Stomach smooth muscle (tissue), 2 donors: ENCODE data around the gene FGFR3.

Experiments
- H3K27ac ChIP-seq: one replicate; pipeline ENCODE4 v1.7.0; 2013; ENCODE audit warnings: mild to moderate bottlenecking, low read length, inconsistent platforms
- H3K27me3 ChIP-seq, 2 donors: one replicate each; pipeline ENCODE4 v1.7.0; 2013; ENCODE audit warnings: low read length in 2 of 2; ENCODE audit not compliant: insufficient read depth in 2 of 2, control insufficient read depth in 1 of 2
- H3K36me3 ChIP-seq, 2 donors: one replicate each; pipeline ENCODE4 v1.7.0; 2013; ENCODE audit warnings: low read length in 2 of 2; ENCODE audit not compliant: control insufficient read depth in 2 of 2, insufficient read depth in 2 of 2
- H3K4me1 ChIP-seq: one replicate; pipeline ENCODE4 v1.7.0; 2013; ENCODE audit warnings: low read length; ENCODE audit not compliant: control insufficient read depth, insufficient read depth
- H3K4me3 ChIP-seq, 2 donors: one replicate each; pipeline ENCODE4 v1.7.0; 2013; ENCODE audit warnings: low read length in 2 of 2
- H3K9ac ChIP-seq, 2 donors: one replicate each; pipeline ENCODE4 v1.7.0; 2013; ENCODE audit warnings: low read length in 2 of 2, mild to moderate bottlenecking in 1 of 2
- H3K9me3 ChIP-seq, 2 donors: one replicate each; pipeline ENCODE4 v1.7.0; 2013; ENCODE audit warnings: low read length in 2 of 2; ENCODE audit not compliant: control insufficient read depth in 2 of 2
- donor health status: healthy.
- donor health status: Pancreatic carcinoma.

Gene FGFR3

DNA sequence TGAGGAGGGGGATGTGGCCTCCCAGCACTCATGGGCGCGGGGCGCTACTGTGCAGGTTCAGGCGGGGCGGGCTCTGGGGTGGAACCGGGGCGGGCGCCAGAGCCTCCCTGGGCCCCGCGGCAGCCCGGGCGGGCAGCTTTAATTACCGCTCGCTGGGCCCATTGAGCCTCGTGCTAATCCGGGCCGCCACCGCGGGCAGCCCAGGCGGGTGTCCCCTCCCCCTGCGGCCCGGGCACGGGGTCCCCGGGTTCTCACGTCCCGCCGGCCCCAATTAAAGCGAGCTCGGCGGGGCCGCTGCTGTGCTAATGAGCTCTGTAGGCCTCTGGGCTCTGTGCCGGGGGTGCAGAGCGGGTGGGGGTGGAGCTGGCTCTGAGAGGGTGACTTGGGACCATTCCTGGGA lies 22.8 kb upstream of the FGFR3 start:
- no peaks in the 10 kb centered on the region for H3K36me3 ChIP-seq
- no peaks in the 10 kb centered on the region for H3K4me1 ChIP-seq
- H3K9ac ChIP-seq: no peak overlapping the region
- no peaks in the 10 kb centered on the region for H3K9me3 ChIP-seq
- peaks cover 8 to 18% of the 10 kb centered on the region in 2 donors for H3K27me3 ChIP-seq
- no peak overlapping the region for H3K27ac ChIP-seq
- H3K4me3 ChIP-seq: no peak overlapping the region

DNA sequence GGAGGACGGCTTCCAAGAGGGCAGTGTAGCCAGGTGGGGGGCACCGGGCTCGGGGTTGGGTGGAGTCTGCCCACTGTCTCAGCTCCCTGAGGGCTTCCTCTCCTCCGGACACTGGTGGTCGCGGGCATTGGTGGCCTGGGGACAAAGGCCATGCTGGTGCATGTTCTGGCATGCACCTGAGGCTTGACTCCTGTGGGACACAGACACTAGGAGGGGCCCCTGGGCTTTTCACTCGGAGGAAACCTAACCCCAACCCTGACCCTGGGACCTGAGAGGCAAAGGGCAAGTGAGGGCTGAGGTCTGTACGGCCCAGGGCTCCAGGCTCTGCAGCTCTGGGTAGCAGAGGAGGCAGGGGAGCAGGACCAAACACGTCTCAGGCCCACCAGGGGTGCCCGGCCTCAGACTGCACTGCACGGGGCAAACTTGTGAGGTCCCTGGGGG lies 22.3 kb upstream of the FGFR3 start:
- Histone ChIP-seq H3K4me1 (no peaks in the 10 kb centered on the region), H3K36me3 (no peaks in the 10 kb centered on the region), H3K9ac (no peak overlapping the region), H3K27me3 (peaks cover 8 to 18% of the 10 kb centered on the region in 2 donors), H3K27ac (no peak overlapping the region), H3K9me3 (no peaks in the 10 kb centered on the region), H3K4me3 (no peak overlapping the region)

DNA sequence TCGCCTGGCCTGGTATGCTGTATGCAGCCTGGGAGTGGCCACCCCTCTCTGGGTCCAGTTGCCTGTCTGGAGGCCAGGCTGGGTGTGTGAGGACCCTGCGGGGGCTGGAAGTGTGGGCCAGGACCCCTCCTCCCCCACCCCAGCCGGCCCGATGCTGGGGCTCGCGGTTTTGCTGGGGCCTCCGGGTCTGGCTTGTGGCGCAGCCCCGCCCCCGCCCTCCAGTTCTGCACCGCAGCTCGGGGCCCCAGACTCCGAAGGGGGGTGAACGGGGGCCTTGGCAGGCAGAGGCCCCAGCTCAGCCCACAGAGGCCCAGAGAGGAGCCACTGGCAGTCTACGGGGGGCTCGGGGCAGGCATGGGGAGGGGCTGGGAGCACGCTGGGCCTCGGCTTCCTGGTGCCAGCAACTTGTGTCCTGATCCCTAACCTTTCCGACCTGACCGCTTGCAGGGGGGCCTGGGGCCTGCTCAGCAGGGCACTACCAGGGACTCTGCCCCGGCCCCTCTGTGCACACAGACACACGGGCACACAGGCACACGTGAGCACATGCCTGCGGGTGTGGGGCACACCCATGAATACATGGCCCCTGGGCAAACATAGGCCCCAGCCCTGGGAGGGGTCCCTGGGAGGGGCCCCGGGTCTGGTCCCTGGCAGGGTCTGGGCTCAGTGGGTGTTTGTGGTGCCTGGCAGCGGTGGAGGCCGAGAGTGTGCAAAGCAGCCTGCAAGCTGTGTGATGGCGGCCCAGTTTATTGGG lies 21.4 kb upstream of the FGFR3 start:
- Histone ChIP-seq H3K27me3 (peaks cover 8 to 18% of the 10 kb centered on the region in 2 donors), H3K9ac (no peak overlapping the region), H3K9me3 (no peaks in the 10 kb centered on the region), H3K4me1 (no peaks in the 10 kb centered on the region), H3K27ac (no peak overlapping the region), H3K36me3 (no peaks in the 10 kb centered on the region), H3K4me3 (no peak overlapping the region)

DNA sequence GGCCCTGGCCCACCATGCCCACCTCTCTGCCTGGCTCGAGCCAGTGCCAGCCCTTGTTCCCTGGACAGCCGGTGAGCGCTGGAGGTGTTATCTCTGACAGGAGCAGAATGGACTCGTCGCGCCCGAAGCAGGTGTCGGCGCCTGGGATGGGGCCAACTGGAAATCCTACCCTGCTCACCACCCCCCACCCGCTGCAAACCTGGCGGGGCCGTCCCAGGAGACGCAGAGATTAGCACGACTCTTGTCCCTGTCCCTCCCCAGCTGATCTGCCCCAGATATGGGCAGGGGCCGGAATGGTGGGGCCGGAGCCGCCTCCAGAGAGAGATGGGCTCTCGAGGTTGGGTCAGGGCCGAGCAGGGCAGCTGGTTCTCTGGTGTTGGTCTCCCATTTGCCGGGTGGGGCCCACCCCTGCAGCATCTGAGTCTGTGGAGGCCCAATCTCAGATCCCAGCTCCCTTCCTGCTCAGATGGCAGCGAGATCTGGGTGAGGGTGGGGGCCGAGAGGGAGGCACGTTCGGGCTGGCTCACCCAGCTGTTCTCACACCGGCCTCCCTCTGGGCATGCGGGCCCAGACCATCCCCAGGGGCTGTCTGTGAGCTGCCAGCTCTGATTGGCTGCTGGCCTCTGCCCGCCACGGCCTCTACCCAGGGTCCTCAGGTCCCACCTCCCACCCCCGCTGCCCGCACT lies 20.1 kb upstream of the FGFR3 start:
- Histone ChIP-seq H3K27me3 (peaks cover 6 to 18% of the 10 kb centered on the region in 2 donors), H3K9ac (no peak overlapping the region), H3K9me3 (no peaks in the 10 kb centered on the region), H3K4me1 (no peaks in the 10 kb centered on the region), H3K27ac (no peak overlapping the region), H3K4me3 (no peak overlapping the region), H3K36me3 (no peaks in the 10 kb centered on the region)

DNA sequence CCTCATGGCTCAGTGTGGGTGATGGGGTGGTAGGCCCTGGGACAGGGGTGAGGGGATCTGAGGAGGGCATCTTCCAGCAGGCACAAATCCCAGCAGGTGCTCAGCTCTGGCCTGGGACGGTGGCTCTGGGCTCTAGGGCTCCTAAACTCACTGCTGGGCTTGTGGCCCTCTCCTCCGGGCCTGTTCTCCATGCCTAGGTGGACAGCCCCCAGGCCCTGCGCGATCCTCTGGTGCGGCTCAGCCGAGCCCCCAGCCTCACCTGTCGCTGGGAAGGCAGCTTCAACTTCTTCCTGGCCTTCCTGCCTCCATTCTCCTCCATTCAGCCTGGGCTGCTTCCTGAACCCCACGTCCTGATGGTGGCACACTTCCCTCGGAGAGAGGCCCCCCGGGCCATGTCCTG lies 19.3 kb upstream of the FGFR3 start:
- Histone ChIP-seq H3K27me3 (peaks cover 2 to 14% of the 10 kb centered on the region in 2 donors), H3K36me3 (no peaks in the 10 kb centered on the region), H3K9ac (no peak overlapping the region), H3K4me3 (no peak overlapping the region), H3K9me3 (no peaks in the 10 kb centered on the region), H3K27ac (no peak overlapping the region), H3K4me1 (no peaks in the 10 kb centered on the region)

DNA sequence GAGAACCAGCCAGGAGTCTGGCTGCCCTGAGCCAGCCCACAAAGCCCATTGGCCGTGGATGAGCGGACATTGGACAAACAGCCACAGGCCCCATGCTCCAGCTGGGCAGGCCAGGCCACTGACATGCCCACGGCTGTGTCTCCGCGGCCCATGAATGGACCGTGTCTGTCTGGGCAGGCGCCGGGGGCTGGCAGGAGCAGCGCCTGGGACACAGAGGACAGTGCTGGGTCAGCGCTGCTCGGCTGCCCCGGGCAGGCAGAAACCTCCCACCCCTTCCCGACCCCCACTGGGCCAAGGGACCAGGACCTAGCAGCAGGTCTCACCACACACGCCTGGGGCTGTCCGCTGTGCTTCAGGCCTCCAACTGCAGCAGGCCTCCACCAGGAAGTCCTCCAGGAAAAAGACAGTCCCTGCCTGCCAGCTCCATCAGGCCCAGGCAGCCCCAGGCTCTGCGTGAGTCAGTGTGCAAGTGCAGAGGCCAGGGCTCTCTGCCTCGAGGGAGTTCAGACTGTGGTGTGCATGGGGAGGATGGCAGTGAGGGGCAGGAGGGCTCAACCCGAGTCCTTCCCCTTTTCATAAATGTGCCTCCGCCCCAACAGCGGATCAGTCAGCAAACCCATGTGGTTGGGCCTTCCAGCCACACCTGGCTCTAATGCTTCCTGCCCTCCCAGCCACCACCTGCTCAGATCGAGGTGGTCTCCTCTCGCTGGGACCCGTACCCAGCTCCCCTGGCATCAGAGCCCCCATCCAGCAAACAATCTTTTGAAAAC lies 17.2 kb upstream of the FGFR3 start:
- no peaks in the 10 kb centered on the region for H3K9me3 ChIP-seq
- H3K4me1 ChIP-seq: no peaks in the 10 kb centered on the region
- no peaks in the 10 kb centered on the region for H3K36me3 ChIP-seq
- no peak overlapping the region for H3K27ac ChIP-seq
- H3K27me3 ChIP-seq: peaks cover 0 to 7% of the 10 kb centered on the region in 2 donors
- H3K9ac ChIP-seq: no peak overlapping the region
- no peak overlapping the region for H3K4me3 ChIP-seq

DNA sequence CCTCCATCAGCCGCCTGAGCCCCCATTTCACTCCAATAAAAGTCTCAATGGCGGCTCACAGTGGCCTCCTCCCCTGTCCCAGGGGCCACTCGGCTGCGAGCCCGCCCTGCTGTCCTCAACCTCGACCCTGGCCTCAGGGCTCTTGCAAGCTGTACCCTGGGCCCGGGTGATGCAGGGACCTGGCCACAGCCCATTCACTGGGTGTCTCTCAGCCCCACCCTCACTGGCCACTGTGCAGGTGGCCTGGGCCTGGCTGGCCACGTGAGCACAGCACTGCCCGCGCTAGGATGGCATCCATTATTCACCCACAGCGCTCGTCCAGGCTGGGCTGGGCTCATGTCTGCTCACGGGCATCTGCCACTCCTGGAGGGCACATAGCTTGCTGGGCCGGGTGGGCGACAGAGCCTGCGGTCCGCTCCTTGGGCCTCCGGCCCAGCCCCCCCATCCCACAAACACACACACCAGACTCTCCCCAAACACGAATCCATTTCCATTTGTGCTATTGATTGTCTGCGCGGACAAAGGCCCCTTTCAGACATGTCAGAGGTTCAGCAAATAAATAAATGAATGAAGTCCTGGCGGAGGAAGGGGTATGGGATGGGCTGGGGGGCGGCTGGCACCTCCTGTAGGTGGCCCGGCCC lies 16.5 kb upstream of the FGFR3 start:
- Histone ChIP-seq H3K4me3 (no peak overlapping the region), H3K4me1 (no peaks in the 10 kb centered on the region), H3K9me3 (no peaks in the 10 kb centered on the region), H3K27ac (no peak overlapping the region), H3K27me3 (peaks cover 0 to 7% of the 10 kb centered on the region in 2 donors), H3K36me3 (no peaks in the 10 kb centered on the region), H3K9ac (no peak overlapping the region)

DNA sequence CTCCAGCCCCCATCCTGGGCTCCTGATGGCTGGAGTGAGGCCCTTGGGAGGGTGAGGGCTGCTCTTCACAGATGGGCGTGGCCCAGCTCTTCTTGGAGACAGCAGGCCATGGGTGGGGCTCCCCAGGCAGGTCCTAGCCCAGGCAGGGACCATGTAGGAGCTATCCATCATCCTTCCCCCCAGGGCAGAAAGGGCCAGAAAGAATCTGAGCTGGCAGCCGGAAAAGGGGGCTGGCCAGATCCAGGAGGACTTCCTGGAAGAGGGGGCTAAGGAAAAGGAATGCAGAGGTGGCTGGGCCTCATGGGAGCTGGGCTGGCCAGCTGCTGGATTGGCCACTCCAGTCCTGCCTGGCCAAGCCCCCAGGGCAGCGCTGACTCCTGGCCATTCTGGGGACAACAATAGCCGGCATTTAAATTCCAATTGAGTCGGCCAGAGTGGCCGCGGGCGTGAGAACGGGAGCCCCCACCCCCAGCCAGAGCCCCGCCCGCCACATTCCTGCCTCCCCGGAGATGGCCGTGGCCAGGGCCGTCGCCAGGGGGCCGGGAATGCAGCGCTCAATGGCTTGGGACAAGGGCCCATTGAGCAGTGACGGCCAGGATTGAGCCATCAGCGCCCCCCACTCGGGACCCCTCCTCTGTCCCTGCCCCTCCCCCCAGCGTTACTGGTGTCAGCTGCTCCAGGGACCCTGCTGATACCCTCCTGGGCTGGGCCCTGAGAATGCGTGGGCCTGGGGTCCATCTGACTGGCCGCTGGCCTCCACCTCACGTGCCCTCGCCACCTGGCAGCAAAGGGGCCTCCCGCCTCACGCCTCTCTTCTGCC lies 15.1 kb upstream of the FGFR3 start:
- Histone ChIP-seq H3K9ac (no peak overlapping the region), H3K4me1 (no peaks in the 10 kb centered on the region), H3K4me3 (no peak overlapping the region), H3K27ac (no peak overlapping the region), H3K27me3 (peaks cover 0 to 2% of the 10 kb centered on the region in 2 donors), H3K9me3 (no peaks in the 10 kb centered on the region), H3K36me3 (no peaks in the 10 kb centered on the region)

DNA sequence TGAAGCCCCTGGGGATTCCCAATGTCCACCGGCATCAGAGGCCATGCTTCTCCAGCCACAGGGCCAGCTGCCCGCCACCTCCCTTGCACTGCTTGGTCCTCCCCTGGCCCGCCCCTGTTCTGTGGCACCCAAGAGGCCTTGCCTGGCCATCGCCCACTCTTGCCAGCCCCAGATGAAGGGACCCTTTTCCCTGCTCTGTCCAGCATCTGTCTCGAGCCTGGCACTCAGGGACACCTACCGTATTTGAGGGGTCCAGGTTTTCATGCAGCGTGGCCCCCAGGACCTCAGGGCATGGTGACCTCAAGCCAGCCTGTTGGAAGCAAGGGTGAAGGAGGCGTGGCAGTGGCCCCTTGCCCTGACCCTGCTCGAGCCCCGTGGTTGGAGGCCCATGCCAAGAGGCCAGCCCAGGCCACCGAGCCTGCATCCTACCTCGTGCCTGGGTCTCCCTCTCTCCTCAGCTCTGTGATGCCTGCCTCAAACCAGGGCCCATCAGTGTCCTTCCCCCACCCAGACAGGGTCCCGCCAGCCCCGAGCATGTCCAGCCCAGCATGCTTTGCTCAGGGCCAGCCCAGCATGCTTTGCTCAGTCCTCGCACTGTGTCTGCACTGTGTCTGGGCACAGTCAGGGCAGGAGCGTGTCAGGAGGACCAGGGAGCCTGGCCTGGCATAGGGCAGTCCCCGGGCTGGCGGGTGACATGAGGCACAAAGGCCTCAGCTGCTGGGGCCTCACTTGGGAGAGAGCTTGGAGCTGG lies 14.3 kb upstream of the FGFR3 start:
- H3K4me1 ChIP-seq: no peaks in the 10 kb centered on the region
- no peak overlapping the region for H3K9ac ChIP-seq
- H3K27me3 ChIP-seq: peaks cover 0 to 2% of the 10 kb centered on the region in 2 donors
- H3K4me3 ChIP-seq: no peak overlapping the region
- no peak overlapping the region for H3K27ac ChIP-seq
- H3K9me3 ChIP-seq: no peaks in the 10 kb centered on the region
- no peaks in the 10 kb centered on the region for H3K36me3 ChIP-seq
